GM19099 (cell line): ENCODE results near the gene NSMF.

ENCODE experiments used
- POLR2A ChIP-seq: IDR thresholded peaks from 3 replicates; pipeline ENCODE4 v1.6.1; 2011; ENCODE audit warnings: low read depth; ENCODE audit not compliant: insufficient read length; ENCODE audit errors: extremely low read depth

The NSMF gene

DNA sequence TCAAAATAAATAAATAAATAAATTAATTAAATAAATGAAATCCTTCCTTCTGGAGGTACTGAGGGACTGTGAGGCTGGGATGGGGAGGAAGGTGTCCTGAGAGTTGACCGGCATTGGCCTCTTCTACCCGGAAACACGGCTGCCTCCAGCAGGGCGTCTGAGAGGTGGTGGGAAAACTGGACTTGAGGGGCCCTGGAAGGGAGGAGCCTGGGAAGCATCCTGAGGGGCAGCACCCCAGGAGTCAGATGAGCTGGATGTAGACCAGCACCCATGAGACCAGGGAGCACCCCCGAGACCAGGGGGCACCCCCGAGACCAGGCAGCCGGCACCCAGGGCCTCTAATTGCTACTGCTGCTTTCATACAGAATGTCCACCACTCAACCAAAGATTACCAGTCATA is 8.8 kb upstream of the NSMF start:
- TF ChIP-seq POLR2A, result no peak

DNA sequence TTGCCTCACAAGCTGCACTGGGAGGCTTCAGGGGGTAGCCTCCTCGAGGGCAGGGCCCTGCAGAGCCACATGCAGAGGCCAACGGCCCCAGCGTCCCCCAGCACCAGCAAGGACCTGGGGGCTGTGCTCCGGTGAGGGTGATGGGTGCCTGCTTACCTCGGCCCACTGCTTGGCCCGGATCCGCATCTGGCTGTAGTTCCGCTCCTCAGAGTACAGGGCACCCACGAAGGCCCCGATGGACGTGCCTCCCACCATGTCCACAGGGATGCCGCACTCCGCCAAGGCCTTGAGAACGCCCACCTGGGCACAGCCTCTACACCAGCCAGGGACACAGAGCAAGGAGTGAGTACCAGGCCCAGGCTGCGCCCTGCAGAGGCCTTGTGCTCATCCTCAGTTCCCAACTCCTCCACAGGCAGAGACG is 8.0 kb upstream of the NSMF start:
- TF ChIP-seq POLR2A, result no peak

DNA sequence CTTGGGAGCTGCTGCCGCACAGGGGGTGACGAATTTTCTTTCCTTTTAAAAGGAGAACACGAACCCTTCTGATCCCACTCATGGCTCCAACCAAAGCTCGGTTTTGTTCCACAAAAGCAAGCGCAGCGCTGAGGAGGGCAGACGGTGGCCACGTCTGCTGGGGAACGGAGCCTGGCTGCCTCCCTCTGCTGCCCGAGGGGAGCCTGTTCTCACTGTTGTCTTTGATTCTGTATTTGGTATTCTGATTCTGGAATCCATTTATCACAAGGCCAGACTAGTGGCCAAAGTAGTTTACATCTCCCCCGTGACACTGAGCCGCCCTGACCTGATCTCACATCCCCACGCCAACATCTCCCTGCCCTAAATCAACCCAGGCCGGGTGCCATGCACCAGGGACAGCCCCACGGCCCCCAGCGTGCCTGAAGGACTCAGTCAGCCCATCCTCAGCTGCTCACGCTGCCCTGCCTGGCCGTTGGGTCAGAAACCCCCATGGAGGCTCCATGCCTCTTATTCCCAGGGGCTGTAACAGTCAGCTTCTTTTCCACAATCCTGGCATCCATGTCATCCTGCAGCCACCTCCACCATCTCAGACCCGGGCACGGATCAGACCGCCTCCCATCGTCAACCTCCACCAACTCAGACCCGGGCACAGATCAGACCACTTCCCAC is 6.7 kb upstream of the NSMF start:
- no peak for TF ChIP-seq POLR2A

DNA sequence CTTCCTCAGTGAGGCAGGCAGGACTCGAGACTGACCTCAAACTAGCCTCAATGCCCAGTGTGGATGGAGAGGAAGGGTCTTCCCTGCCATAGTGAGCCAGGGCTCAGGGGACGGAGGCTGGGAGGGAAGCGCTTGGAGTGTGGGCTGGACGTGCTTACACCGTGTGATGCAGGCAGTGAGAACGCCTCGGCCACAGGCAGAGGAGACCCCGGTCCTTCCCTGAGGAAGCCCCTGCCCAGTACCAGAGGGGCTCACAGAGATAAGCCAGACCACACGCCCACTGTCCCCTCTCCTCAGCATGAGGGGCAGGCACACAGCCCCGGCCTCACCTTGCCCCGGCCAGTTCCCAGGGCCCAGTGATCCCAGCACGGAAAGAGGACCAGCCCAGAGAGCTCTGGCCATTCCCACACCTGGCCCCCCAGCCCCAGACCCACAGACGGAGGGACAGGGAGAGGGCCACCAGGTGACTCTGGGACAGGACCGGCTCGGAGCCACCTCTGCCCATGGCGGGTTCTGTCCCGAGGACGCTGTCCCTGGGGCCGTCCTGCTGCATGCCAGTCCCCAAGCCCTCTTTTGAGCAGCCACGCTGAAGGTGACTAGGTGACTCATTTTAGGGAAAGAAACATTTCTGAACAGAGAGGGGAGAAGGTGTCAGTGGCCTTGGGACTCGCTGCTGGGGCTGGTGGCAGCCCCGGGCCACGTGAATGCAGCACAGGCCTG is 6.0 kb upstream of the NSMF start:
- no peak for TF ChIP-seq POLR2A

DNA sequence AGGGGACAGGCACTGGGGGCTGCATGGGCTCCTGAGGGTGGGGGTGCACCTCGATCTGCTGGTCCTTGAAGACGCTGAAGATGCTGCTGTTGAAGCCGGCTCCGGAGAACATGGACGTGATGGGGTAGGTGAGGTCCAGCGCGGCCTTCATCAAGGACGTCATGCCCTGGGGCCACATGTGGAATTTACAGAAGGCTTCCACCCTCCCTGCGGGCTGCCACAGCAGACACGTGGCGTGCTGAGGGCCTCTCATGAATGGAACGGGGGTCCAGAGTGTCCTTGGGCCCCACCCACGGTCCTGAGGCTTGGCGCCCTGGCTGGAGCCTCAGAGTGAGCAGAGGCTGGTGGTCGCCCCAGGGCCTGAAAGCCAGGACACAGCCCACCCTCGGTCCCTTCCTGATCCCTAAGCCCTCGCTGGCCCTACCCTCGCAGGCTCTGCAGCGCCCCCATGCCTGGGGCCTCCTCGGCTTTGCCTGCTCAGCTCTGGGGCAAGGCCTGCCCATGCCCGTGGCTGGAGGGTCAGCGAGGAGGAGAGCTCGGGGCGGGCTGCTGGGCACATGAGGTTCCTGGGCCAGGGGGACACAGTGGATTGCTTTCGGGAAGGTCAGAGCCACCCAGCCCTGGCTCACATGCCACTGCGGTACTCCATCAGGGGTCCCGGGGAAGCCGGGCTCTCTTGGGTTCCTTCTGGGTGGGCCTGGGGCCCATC is 5.3 kb upstream of the NSMF start:
- TF ChIP-seq POLR2A, result no peak

DNA sequence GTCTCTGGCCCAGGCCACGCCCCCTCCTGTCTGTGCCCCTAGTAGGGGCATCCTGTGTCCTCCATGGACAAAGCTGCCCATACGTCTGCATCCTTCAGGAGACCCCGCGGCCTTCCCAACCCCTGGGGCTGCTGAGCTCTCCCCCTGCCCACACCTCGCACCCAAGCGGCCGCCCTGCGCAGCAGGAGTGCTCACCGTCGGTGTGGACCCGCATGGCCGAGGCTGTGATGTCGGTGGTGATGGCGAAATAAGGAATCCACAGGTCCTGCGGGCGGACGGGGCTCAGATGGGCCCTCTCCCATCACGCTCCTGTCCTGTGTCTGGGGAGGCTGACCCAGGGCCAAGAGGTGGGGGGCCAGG is 4.8 kb upstream of the NSMF start:
- no peak for TF ChIP-seq POLR2A

GRCh38 chr9:137462986-137463930 is 4.1 kb upstream of the NSMF start:
- TF ChIP-seq POLR2A, result no peak

DNA sequence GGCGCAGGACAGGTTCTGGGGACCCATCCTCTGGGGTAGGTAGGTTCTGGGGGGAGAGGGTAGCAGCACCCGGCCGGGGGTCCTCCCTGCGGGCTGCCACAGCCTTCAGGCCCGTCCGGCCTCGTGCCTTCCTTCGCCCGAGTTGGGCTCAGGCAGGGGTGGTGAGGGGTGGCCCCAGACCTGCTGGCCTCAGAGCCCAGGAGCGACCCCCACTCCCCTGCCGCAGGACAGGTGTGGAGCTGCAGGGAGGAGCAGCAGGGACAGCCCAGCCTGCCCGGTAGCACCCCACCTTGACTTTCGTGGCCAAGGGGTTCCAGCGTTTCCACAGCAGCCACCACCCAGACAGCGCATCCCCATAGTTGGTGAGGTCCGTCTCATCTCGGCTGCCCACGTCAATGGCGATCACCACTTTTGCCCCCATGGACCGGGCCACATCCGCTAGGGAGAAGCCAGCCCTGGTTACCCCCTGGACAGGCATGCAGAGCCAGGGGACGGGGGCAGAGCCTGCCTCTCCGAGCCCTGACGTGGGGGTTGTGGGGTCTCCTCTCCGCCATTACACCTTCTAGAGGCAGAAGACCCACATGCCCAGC is 3.4 kb upstream of the NSMF start:
- no peak for TF ChIP-seq POLR2A

- peak; percentile 54 for TF ChIP-seq POLR2A
These were observed 2.7 kb upstream of the NSMF start for GRCh38 chr9:137461663-137462395.

DNA sequence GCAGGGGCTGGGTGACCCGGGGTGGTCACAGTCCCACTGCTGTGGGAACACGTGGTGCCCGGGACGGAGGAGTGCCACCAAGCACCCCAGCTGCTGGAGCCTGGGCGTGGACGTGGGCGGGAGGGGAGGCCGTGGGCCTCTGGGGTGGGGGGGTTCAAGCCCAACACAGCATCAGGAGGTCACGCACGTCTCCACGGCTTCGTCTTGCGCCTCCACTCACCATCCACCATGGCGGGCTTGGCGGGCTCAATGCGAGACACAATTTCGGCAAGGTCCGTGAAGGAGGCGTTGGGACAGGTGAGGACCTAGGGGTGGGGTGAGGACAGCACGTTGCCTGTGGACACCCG is 2.2 kb upstream of the NSMF start:
- TF ChIP-seq POLR2A, result no peak

- no peak for TF ChIP-seq POLR2A
These were observed 1.5 kb upstream of the NSMF start for GRCh38 chr9:137460363-137461315.

- no peak for TF ChIP-seq POLR2A
These were observed 648 bp upstream of the NSMF start for GRCh38 chr9:137459601-137460362.
